Breast epithelium (tissue), 4 donors: ENCODE measurements around the gene IL1RL1. TPM values are rescaled to one million over a fixed set of nuclear protein-coding genes. Genes with fewer than 3 reads are reported as not detected.

Source experiments
- DNase-seq, 2 donors: peaks; one replicate each; pipeline ENCODE4 v3.0.0-alpha.2; 2019; ENCODE audit warnings: low spot score in 2 of 2
- H3K27ac ChIP-seq, 2 donors: fragments of 200-600 bp; sonication (generic) in 1 of 2; one replicate each; pipeline ENCODE4 v1.5.1; 2016 to 2019; ENCODE audit warnings: mild to moderate bottlenecking in 1 of 2
- H3K27me3 ChIP-seq, 2 donors: fragments of 200-600 bp; sonication (generic) in 1 of 2; one replicate each; pipeline versions ENCODE4 v1.5.1 to v1.6.0; 2017 to 2019; ENCODE audit warnings: control low read depth in 1 of 2, mild to moderate bottlenecking in 1 of 2
- H3K36me3 ChIP-seq: fragments of 200-600 bp; one replicate; pipeline ENCODE4 v1.5.1; 2019
- H3K4me1 ChIP-seq, 2 donors: fragments of 200-600 bp; sonication (generic); one replicate each; pipeline ENCODE4 v1.5.1; 2016 to 2019; ENCODE audit warnings: control low read depth in 1 of 2
- H3K4me3 ChIP-seq, 3 donors: fragments of 200-600 bp; sonication (generic); 1 replicate in 2 of 3; 2 replicates in 1 of 3; pipeline ENCODE4 v1.5.1; 2016 to 2019; ENCODE audit warnings: mild to moderate bottlenecking in 3 of 3, moderate library complexity in 2 of 3
- H3K9me3 ChIP-seq, 2 donors: fragments of 200-600 bp; sonication (generic) in 1 of 2; one replicate each; pipeline ENCODE4 v1.5.1; 2016 to 2019; ENCODE audit warnings: control low read depth in 1 of 2
- CTCF ChIP-seq, 3 donors: fragments of 450-650 bp; IDR thresholded peaks; one replicate each; pipeline ENCODE4 v1.5.1; 2016 to 2017; ENCODE audit warnings: antibody characterized with exemption in 3 of 3, mild to moderate bottlenecking in 3 of 3, moderate library complexity in 3 of 3
- POLR2A ChIP-seq: fragments of 450-650 bp; IDR thresholded peaks from one replicate; pipeline ENCODE4 v1.6.1; 2016; ENCODE audit warnings: antibody characterized with exemption, mild to moderate bottlenecking, moderate library complexity
- POLR2AphosphoS5 ChIP-seq, 3 donors: sonication (generic); formaldehyde crosslinking; IDR thresholded peaks; one replicate each; pipeline ENCODE4 v1.6.1; 2017; ENCODE audit warnings: antibody characterized with exemption in 3 of 3
- intact Hi-C: fragments of 100-400 bp; cut with DNase I; formaldehyde crosslinking; loops from one replicate; pipeline ENCODE4 v1.15.1; 2023; ENCODE audit warnings: low total_unique reads
- total RNA-seq, 3 donors: library from RNA; depleted of rRNA; stranded (reverse); fragments of >200 nt; gene quantifications; one replicate each; pipeline ENCODE4 v1.1.0, GENCODE V29; 2016

The IL1RL1 gene
- total RNA-seq, 3 donors from 2014 or later = 6.3 to 27.8 (median 12.1) TPM

DNA sequence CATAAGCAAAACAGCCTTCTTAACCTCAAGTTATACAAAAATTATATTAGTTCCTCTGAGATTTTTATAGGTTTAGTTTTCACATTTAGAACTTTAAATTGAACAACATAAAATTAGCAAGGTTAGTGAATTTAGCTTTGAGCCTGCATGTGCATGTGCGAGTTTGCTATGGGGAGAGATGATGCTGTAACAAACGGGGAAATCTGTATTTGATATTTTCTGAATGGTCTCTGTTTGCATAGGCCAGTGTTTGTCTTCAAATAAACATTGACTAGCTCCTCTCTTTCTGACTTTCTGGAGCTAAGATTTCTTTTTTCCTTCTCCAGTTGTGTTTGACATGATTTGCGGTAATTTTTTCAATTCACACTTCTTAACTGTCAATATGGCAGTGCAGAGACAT is 80.7 kb downstream of the IL1RL1 start:
- DNase-seq = no peak
- no peak for TF ChIP-seq CTCF (IDR thresholded peaks at IDR 0.05)
- no peak for TF ChIP-seq POLR2A
- no peak for TF ChIP-seq POLR2AphosphoS5 (IDR thresholded peaks at IDR 0.05)
- intact Hi-C loops = no loop called here
- Histone ChIP-seq H3K9me3 (no peaks in the 10 kb centered on the region), H3K27me3 (no peaks in the 10 kb centered on the region), H3K27ac (no peak overlapping the region), H3K4me3 (no peak overlapping the region), H3K4me1 (no peaks in the 10 kb centered on the region), H3K36me3 (no peaks in the 10 kb centered on the region)

- TF ChIP-seq CTCF (IDR thresholded peaks at IDR 0.05) = no peak
- TF ChIP-seq POLR2A = no peak
- TF ChIP-seq POLR2AphosphoS5 (IDR thresholded peaks at IDR 0.05) = no peak
- Histone ChIP-seq H3K36me3 (no peaks in the 10 kb centered on the region), H3K4me1 (no peaks in the 10 kb centered on the region), H3K27ac (no peak overlapping the region), H3K27me3 (no peaks in the 10 kb centered on the region), H3K4me3 (no peak overlapping the region), H3K9me3 (no peaks in the 10 kb centered on the region)
- intact Hi-C loops = no loop called here
- DNase-seq = no peak
Measured at GRCh38 chr2:102392942-102393341, 81.6 kb downstream of the IL1RL1 start.

DNA sequence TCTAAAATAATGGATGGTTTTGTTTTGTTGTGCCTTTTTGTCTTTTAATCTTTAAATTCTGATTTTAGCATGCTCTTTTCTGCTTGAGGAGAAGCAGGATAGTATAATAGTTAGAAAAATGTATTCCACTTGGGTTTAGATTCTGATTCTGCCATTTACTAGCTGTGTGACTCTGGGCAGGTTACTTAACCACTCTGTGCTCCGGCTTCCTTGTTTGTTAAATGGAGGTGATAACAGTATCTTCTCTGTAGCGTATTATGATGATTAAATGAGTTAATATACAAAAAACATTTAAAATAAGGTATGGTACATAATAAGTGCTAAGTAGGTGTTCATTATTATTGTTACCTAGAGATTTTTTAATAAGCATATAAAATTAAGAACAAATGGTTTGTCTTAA is 84.6 kb downstream of the IL1RL1 start:
- DNase-seq = no peak
- Histone ChIP-seq H3K4me3 (no peak overlapping the region), H3K27me3 (no peaks in the 10 kb centered on the region), H3K4me1 (no peaks in the 10 kb centered on the region), H3K36me3 (no peaks in the 10 kb centered on the region), H3K27ac (no peak overlapping the region), H3K9me3 (no peaks in the 10 kb centered on the region)
- intact Hi-C loops = no loop called here
- TF ChIP-seq POLR2A = no peak
- TF ChIP-seq CTCF (IDR thresholded peaks at IDR 0.05) = no peak
- no peak for TF ChIP-seq POLR2AphosphoS5 (IDR thresholded peaks at IDR 0.05)

- no peaks in the 10 kb centered on the region for H3K27me3 ChIP-seq
- H3K4me1 ChIP-seq = no peaks in the 10 kb centered on the region
- H3K36me3 ChIP-seq = no peaks in the 10 kb centered on the region
- intact Hi-C loops = no loop called here
- TF ChIP-seq CTCF (IDR thresholded peaks at IDR 0.05) (no peak), POLR2A (no peak), POLR2AphosphoS5 (IDR thresholded peaks at IDR 0.05) (no peak)
- H3K4me3 ChIP-seq = no peak overlapping the region
- H3K27ac ChIP-seq = no peak overlapping the region
- H3K9me3 ChIP-seq = no peaks in the 10 kb centered on the region
- no peak for DNase-seq
Measured at GRCh38 chr2:102397209-102397608, 85.8 kb downstream of the IL1RL1 start.

DNA sequence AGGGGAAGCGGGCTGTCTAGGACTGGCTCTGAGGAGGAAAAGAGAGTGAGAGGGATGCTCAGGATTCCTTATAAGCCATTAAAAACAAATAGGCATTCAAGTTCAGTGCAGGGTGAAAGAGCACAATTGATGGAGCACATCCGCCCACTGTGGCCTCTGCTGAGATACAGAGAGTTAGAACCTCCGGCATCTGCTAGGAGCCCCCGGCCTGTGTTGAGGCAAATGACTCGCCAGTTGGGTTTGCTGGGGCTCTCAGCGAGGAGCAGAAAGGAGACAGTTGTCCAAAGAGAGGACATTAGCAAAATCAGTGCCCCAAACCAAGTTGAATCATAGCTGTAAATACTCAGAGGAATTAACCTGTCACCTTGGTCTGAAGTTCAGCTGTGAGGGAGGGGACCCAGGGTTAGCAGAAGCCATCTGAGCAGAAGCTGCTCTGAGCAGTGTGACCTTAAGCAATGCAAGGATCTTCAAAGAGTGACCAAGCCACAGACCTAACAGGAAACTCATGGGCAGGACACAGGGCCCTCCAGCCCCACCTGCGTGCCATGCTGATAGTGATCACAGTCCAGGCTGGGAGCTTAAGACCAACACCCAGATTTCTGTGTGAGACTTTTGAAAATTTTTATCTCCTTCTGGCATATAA is 88.3 kb downstream of the IL1RL1 start:
- intact Hi-C loops = no loop called here
- H3K36me3 ChIP-seq = no peaks in the 10 kb centered on the region
- no peaks in the 10 kb centered on the region for H3K4me1 ChIP-seq
- H3K27ac ChIP-seq = no peak overlapping the region
- no peaks in the 10 kb centered on the region for H3K27me3 ChIP-seq
- no peak overlapping the region for H3K4me3 ChIP-seq
- no peaks in the 10 kb centered on the region for H3K9me3 ChIP-seq
- no peak for DNase-seq
- TF ChIP-seq CTCF (IDR thresholded peaks at IDR 0.05) = no peak
- TF ChIP-seq POLR2AphosphoS5 (IDR thresholded peaks at IDR 0.05) = no peak
- TF ChIP-seq POLR2A = no peak
